DND-41 (cell line): Measurements from ENCODE around the gene SOX6.

Experiments used
- ATAC-seq: fragments of 200-7000 bp; cut with Tn5 transposase; 3 replicates; pipeline ENCODE4 v1.9.1; 2021; ENCODE audit warnings: low read depth; ENCODE audit not compliant: insufficient read depth
- DNase-seq: peaks from one replicate; pipeline ENCODE4 v3.0.0-alpha.2; 2020
- H2AFZ ChIP-seq: 2 replicates; pipeline ENCODE4 v1.6.0; 2012; ENCODE audit warnings: low read depth, low read length
- H3K27ac ChIP-seq: 2 replicates; pipeline ENCODE4 v1.5.1; 2012; ENCODE audit warnings: low read length, inconsistent platforms
- H3K27me3 ChIP-seq: fragments of 200-600 bp; sonication (generic); 2 replicates; pipeline ENCODE4 v1.6.0; 2012; ENCODE audit warnings: low read length, mild to moderate bottlenecking, inconsistent platforms; ENCODE audit not compliant: insufficient read depth, poor library complexity
- H3K36me3 ChIP-seq: 2 replicates; pipeline ENCODE4 v1.5.1; 2012; ENCODE audit warnings: low read length, inconsistent platforms; ENCODE audit not compliant: insufficient read depth
- H3K4me1 ChIP-seq: 2 replicates; pipeline ENCODE4 v1.5.1; 2012; ENCODE audit warnings: mild to moderate bottlenecking, low read length; ENCODE audit not compliant: insufficient read depth
- H3K4me2 ChIP-seq: 2 replicates; pipeline ENCODE4 v1.6.0; 2012; ENCODE audit warnings: mild to moderate bottlenecking, moderate library complexity, low read length, inconsistent platforms; ENCODE audit not compliant: insufficient read depth
- H3K4me3 ChIP-seq, 2 experiments: fragments of 200-600 bp in 1 of 2; shearing (Covaris generic) in 1 of 2; 2 replicates each; pipeline ENCODE4 v1.5.1; 2012 to 2016; ENCODE audit warnings: inconsistent platforms in 2 of 2, low read length in 2 of 2, mild to moderate bottlenecking in 2 of 2, low read depth in 1 of 2, moderate library complexity in 1 of 2
- H3K79me2 ChIP-seq: 2 replicates; pipeline ENCODE4 v1.6.0; 2012; ENCODE audit warnings: low read length, inconsistent platforms; ENCODE audit not compliant: insufficient read depth
- H3K9ac ChIP-seq: 2 replicates; pipeline ENCODE4 v1.6.0; 2012; ENCODE audit warnings: low read depth, mild to moderate bottlenecking, inconsistent platforms, low read length, moderate library complexity
- H3K9me3 ChIP-seq: 2 replicates; pipeline ENCODE4 v1.5.1; 2012; ENCODE audit warnings: low read length, moderate library complexity, mild to moderate bottlenecking, inconsistent platforms; ENCODE audit not compliant: insufficient read depth, severe bottlenecking
- H4K20me1 ChIP-seq: 2 replicates; pipeline ENCODE4 v1.6.0; 2012; ENCODE audit warnings: low read length; ENCODE audit not compliant: insufficient read depth
- EZH2 ChIP-seq: IDR thresholded peaks from 3 replicates; pipeline ENCODE4 v1.6.1; 2012; ENCODE audit warnings: borderline replicate concordance, low read depth, mild to moderate bottlenecking, moderate library complexity, low read length, inconsistent platforms; ENCODE audit not compliant: severe bottlenecking
- TF ChIP-seq, protein P1 (sequence below): IDR thresholded peaks from 2 replicates; pipeline ENCODE4 v1.5.1; 2012; ENCODE audit warnings: borderline replicate concordance, low read length, moderate library complexity, mild to moderate bottlenecking; ENCODE audit not compliant: poor library complexity, severe bottlenecking; ENCODE audit errors: extremely low read depth

SOX6 gene

GRCh38 chr11:16013649-16014275 is 342.6 kb downstream of the SOX6 start:
- H3K79me2 ChIP-seq = no peaks in the 10 kb centered on the region
- no peaks in the 10 kb centered on the region for H4K20me1 ChIP-seq
- H3K4me1 ChIP-seq = no peaks in the 10 kb centered on the region
- ATAC-seq (no peak), DNase-seq (no peak)
- H3K9ac ChIP-seq = no peak overlapping the region
- no peak overlapping the region for H3K4me2 ChIP-seq
- TF ChIP-seq, protein P1, sequence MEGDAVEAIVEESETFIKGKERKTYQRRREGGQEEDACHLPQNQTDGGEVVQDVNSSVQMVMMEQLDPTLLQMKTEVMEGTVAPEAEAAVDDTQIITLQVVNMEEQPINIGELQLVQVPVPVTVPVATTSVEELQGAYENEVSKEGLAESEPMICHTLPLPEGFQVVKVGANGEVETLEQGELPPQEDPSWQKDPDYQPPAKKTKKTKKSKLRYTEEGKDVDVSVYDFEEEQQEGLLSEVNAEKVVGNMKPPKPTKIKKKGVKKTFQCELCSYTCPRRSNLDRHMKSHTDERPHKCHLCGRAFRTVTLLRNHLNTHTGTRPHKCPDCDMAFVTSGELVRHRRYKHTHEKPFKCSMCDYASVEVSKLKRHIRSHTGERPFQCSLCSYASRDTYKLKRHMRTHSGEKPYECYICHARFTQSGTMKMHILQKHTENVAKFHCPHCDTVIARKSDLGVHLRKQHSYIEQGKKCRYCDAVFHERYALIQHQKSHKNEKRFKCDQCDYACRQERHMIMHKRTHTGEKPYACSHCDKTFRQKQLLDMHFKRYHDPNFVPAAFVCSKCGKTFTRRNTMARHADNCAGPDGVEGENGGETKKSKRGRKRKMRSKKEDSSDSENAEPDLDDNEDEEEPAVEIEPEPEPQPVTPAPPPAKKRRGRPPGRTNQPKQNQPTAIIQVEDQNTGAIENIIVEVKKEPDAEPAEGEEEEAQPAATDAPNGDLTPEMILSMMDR = no peak
- TF ChIP-seq EZH2 = no peak
- peaks cover 8% of the 10 kb centered on the region for H3K27me3 ChIP-seq
- H3K9me3 ChIP-seq = no peaks in the 10 kb centered on the region
- H3K4me3 ChIP-seq = no peak overlapping the region
- no peak overlapping the region for H3K27ac ChIP-seq
- H3K36me3 ChIP-seq = no peaks in the 10 kb centered on the region
- H2AFZ ChIP-seq = no peak overlapping the region

DNA sequence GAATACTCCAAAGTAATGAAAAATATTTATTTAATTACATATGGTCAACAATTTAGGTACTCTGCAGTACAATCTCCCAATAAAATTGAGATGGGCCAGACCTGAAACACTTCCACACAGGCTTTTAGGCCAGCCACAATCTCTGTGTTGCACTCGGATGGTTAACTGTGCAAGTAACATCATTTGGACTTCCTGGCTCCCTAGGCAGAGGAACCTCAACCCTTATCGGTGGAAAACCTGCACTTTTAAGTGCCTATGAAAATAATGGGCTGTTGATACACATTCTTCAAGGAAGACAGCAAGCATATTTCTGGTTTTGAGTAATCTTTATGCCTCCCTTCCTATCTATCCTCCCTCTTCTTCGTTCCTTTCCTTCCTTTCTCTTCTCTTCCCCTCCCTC is 343.1 kb downstream of the SOX6 start:
- Histone ChIP-seq H3K27ac (no peak overlapping the region), H3K9me3 (no peaks in the 10 kb centered on the region), H3K79me2 (no peaks in the 10 kb centered on the region), H3K27me3 (peaks cover 8% of the 10 kb centered on the region), H3K4me1 (no peaks in the 10 kb centered on the region), H4K20me1 (no peaks in the 10 kb centered on the region), H3K36me3 (no peaks in the 10 kb centered on the region), H2AFZ (no peak overlapping the region), H3K4me2 (no peak overlapping the region), H3K4me3 (no peak overlapping the region), H3K9ac (no peak overlapping the region)
- no peak for TF ChIP-seq EZH2
- TF ChIP-seq, protein P1 = no peak
- DNase-seq (no peak), ATAC-seq (no peak)

DNA sequence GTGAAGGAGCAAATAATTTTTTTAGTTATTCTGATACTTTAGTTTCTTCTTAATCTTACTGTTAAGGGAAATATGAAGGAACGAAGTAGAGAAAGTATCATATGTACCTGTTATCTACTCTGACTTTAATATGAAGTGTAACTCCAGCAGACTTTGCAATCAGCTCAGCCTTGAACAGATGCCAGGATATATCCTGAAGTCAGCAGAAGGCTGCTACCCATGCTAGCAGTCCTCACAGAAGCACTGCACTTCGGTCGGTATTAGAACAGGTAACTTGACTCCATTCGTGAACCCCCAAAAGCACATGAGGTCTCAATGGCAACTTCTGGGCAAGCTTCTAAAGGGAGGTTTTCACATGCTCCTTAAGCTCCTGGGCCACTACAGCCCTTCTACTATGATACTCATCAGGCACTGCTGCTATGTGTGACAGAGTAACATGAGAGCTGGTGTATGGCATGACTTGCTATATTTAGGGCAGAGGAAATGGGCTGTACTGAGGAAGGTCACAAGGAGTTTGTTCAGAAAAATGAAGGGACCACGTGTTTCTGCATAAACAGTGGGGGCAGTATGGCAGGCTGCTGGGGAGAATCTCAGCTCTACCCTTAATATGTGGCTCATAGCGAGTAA is 344.1 kb downstream of the SOX6 start:
- H4K20me1 ChIP-seq = no peaks in the 10 kb centered on the region
- no peak overlapping the region for H3K27ac ChIP-seq
- no peak overlapping the region for H3K4me3 ChIP-seq
- ATAC-seq (no peak), DNase-seq (no peak)
- H3K4me2 ChIP-seq = no peak overlapping the region
- no peak overlapping the region for H2AFZ ChIP-seq
- H3K9ac ChIP-seq = no peak overlapping the region
- H3K27me3 ChIP-seq = peaks cover 8% of the 10 kb centered on the region
- no peaks in the 10 kb centered on the region for H3K79me2 ChIP-seq
- H3K4me1 ChIP-seq = no peaks in the 10 kb centered on the region
- TF ChIP-seq, protein P1 = no peak
- no peak for TF ChIP-seq EZH2
- no peaks in the 10 kb centered on the region for H3K36me3 ChIP-seq
- no peaks in the 10 kb centered on the region for H3K9me3 ChIP-seq
